Esophagus muscularis mucosa (tissue), 4 donors: Measurements from ENCODE around the gene RASD1. TPM values are rescaled to one million over a fixed set of nuclear protein-coding genes. Genes with fewer than 3 reads are reported as not detected.
A peak's percentile ranks its signal among the peaks of the same experiment; 100 is the strongest.

ENCODE experiments used
- DNase-seq: peaks from one replicate; pipeline ENCODE4 v3.0.0-alpha.2; 2017; ENCODE audit errors: extremely low spot score
- H3K27ac ChIP-seq, 4 donors: fragments of 200-600 bp; sonication (generic); replicated peaks in 1 of 4; 1 replicate in 3 of 4; 2 replicates in 1 of 4; pipeline ENCODE4 v1.5.1; 2016 to 2019; ENCODE audit warnings: mild to moderate bottlenecking in 1 of 4
- H3K27me3 ChIP-seq, 4 donors: fragments of 200-600 bp; sonication (generic); one replicate each; pipeline versions ENCODE4 v1.5.1 to v1.6.0; 2016 to 2019
- H3K36me3 ChIP-seq, 4 donors: fragments of 200-600 bp; sonication (generic); one replicate each; pipeline ENCODE4 v1.5.1; 2016 to 2019
- H3K4me1 ChIP-seq, 4 donors: fragments of 200-600 bp; sonication (generic); one replicate each; pipeline ENCODE4 v1.5.1; 2016 to 2019
- H3K4me3 ChIP-seq, 4 donors: fragments of 200-600 bp; sonication (generic); 1 replicate in 2 of 4; 2 replicates in 2 of 4; pipeline ENCODE4 v1.5.1; 2016 to 2019; ENCODE audit warnings: mild to moderate bottlenecking in 4 of 4, moderate library complexity in 1 of 4
- H3K9me3 ChIP-seq, 4 donors: fragments of 200-600 bp; sonication (generic); 1 replicate in 3 of 4; 2 replicates in 1 of 4; pipeline ENCODE4 v1.5.1; 2016 to 2019
- CTCF ChIP-seq, 3 experiments: fragments of 200-600 bp in 2 of 3; fragments of 450-650 bp in 1 of 3; sonication (generic) in 2 of 3; IDR thresholded peaks; one replicate each; pipeline ENCODE4 v1.5.1; 2017 to 2019; ENCODE audit warnings: antibody characterized with exemption in 3 of 3, mild to moderate bottlenecking in 2 of 3, moderate library complexity in 1 of 3
- EP300 ChIP-seq: sonication (generic); formaldehyde crosslinking; IDR thresholded peaks from one replicate; pipeline ENCODE4 v1.6.1; 2017; ENCODE audit warnings: antibody characterized with exemption
- POLR2A ChIP-seq: fragments of 450-650 bp; IDR thresholded peaks from one replicate; pipeline ENCODE4 v1.6.1; 2017; ENCODE audit warnings: antibody characterized with exemption, moderate library complexity, mild to moderate bottlenecking, low read depth
- POLR2AphosphoS5 ChIP-seq, 2 donors: sonication (generic); formaldehyde crosslinking; IDR thresholded peaks; one replicate each; pipeline ENCODE4 v1.6.1; 2017; ENCODE audit warnings: antibody characterized with exemption in 2 of 2
- WGBS: methylation state at CpG from one replicate; pipeline ENCODE4 v1.1.5; 2018; 5-methylcytosine and 5-hydroxymethylcytosine counted together
- intact Hi-C: fragments of 100-400 bp; cut with DNase I; formaldehyde crosslinking; loops from one replicate; pipeline ENCODE4 v1.15.1; 2023
- total RNA-seq, 4 donors: library from RNA; depleted of rRNA; stranded (reverse); fragments of >200 nt; gene quantifications; one replicate each; pipeline versions ENCODE4 v1.1.0 to v1.2.1, GENCODE V29; 2016

RASD1 gene
- 10 to 100 TPM in 3 of 4 donors, 1 to 10 TPM in 1; 5.0 to 17.9 (median 13.3) TPM for total RNA-seq

- Histone ChIP-seq H3K4me3 (peak within 1 kb of the TSS; percentile 67 to 77 (median 70)), H3K27me3 (no peaks in the 10 kb centered on the region), H3K36me3 (peaks cover 4 to 16% (median 15%) of the 10 kb centered on the region in 4 donors), H3K4me1 (peaks cover 27 to 38% (median 31%) of the 10 kb centered on the region in 4 donors), H3K9me3 (no peaks in the 10 kb centered on the region), H3K27ac (peak within 1 kb of the TSS; percentile 77 to 89 (median 85))
- TF ChIP-seq POLR2A (peak; percentile 90), EP300 (no peak), CTCF (IDR thresholded peaks at IDR 0.05) (peak; percentile 94 to 100 (median 97)), POLR2AphosphoS5 (IDR thresholded peaks at IDR 0.05) (peak; percentile 85 to 95)
- under 1% methylated on average over 31 of the region's 93 CpGs for WGBS
- intact Hi-C loops: loop anchor here (10.0 kb wide), 1 partner anchor 142 kb away; no protein-coding TSS in a partner anchor
- DNase-seq: peak; percentile 96
Observed at GRCh38 chr17:17496189-17497064, at the start of gene RASD1. Gene RASD1 (minus strand): TSS chr17:17496395. CDS start chr17:17496181, 214 bp downstream.

- no peaks in the 10 kb centered on the region for H3K27me3 ChIP-seq
- 93% methylated on average over 7 of the region's 7 CpGs for WGBS
- intact Hi-C loops: no loop called here
- H3K36me3 ChIP-seq: peaks cover 0 to 3% (median 0%) of the 10 kb centered on the region in 4 donors
- H3K27ac ChIP-seq: no peak overlapping the region
- H3K4me3 ChIP-seq: no peak overlapping the region
- H3K9me3 ChIP-seq: no peaks in the 10 kb centered on the region
- TF ChIP-seq POLR2AphosphoS5 (IDR thresholded peaks at IDR 0.05) (no peak), POLR2A (no peak), CTCF (IDR thresholded peaks at IDR 0.05) (no peak), EP300 (no peak)
- no peak for DNase-seq
- H3K4me1 ChIP-seq: peaks cover 0 to 28% (median 3%) of the 10 kb centered on the region in 4 donors
Observed at GRCh38 chr17:17545984-17546383, 49.8 kb upstream of the RASD1 start.

DNA sequence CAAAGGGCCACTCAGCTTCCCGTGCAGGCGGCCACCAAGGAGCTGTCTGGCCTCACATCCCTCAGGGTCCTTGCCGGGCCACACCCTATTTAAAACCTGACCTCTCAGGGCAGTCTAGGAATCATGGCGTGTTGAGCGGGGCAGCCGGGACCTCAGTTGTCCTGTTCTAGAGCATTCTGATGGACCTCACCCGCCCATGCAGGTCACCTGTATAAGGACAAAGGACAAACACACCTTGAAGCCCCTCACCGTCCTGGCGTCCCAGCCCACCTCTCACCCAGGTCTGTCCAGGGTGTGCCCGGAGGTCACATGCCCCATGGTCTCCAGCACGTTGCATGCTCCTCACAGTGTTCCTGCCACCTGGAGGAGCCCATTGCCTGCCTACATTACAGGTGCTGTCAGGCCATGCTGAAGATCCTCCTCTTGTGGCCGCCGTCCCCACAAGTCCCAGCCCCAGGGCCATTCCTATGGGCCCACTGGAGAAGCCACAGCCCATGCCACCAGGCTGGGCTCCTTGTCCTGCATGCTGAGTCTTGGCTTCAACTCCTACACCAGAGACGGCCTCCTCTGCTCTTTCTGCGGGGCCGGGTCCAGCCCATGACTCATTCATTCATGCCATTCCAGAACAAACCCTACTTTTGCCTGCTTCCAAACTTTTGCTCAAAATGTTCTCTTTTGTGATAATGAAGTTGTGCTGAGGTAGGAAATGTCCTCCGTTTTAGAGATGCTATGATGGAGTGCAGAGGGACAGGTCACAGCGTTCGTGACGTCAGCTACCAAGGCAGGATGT lies 49.0 kb upstream of the RASD1 start:
- H3K4me3 ChIP-seq: no peak overlapping the region
- H3K27ac ChIP-seq: no peak overlapping the region
- H3K27me3 ChIP-seq: no peaks in the 10 kb centered on the region
- peaks cover 0 to 3% (median 0%) of the 10 kb centered on the region in 4 donors for H3K36me3 ChIP-seq
- 81% methylated on average over 16 of the region's 20 CpGs for WGBS
- no peak for DNase-seq
- H3K4me1 ChIP-seq: peaks cover 0 to 21% (median 3%) of the 10 kb centered on the region in 4 donors
- TF ChIP-seq EP300 (no peak), POLR2AphosphoS5 (IDR thresholded peaks at IDR 0.05) (no peak), POLR2A (no peak), CTCF (IDR thresholded peaks at IDR 0.05) (no peak)
- intact Hi-C loops: no loop called here
- H3K9me3 ChIP-seq: no peaks in the 10 kb centered on the region

DNA sequence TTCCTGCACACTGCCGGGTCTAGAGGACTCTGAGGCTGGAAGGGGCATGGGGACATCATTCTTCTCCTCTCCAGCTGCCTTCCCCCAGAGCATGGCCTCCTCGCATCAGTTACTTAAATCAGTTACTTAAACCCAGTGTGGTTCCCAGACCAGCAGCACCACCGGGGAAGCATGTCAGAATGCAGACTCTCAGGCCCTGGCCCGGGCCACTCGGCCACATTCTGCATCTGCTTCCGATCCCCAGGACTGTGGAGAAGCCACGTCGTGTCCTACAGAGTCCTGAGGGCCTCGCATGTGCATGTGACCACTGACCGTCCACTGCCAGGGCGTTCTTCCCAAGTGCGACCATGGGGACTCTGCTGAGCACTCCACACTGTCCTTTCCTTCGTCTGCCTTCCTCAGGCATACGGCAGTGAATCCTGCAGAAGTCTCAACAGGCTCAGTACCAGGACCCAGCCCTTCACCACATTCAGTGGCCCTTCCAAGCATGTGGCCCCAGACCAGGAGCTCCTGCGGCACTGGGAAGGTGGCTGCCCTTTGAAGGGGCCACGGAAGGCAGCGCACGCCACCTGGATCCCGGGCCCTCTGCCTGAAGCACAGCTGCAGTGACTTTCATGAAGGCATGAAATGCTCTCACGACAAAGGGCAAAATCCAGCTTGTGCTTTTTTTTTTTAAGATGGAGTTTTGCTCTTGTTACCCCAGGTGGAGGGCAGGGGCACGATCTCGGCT lies 46.9 kb upstream of the RASD1 start:
- peaks cover 0 to 14% (median 3%) of the 10 kb centered on the region in 4 donors for H3K4me1 ChIP-seq

More for the DNA sequence above, 46.9 kb upstream of the RASD1 start:
- WGBS: 95% methylated on average over 16 of the region's 22 CpGs
- intact Hi-C loops: no loop called here
- H3K9me3 ChIP-seq: no peaks in the 10 kb centered on the region
- H3K4me3 ChIP-seq: no peak overlapping the region
- no peak for TF ChIP-seq CTCF (IDR thresholded peaks at IDR 0.05)
- no peak for DNase-seq
- H3K27ac ChIP-seq: no peak overlapping the region
- peaks cover 0 to 3% (median 0%) of the 10 kb centered on the region in 4 donors for H3K36me3 ChIP-seq
- H3K27me3 ChIP-seq: no peaks in the 10 kb centered on the region
